GM18511 (cell line): ENCODE results near the gene RAB10.
"Not testable (repeated sequence)": the region's sequence is repeated elsewhere in the genome, so short reads cannot be mapped to it uniquely, and the experiment has no call there.

ENCODE experiments used
- ATAC-seq: cut with Tn5 transposase; IDR thresholded peaks from one replicate; pipeline ENCODE4 v1.9.1; 2021; ENCODE audit warnings: mild to moderate bottlenecking, moderate library complexity; ENCODE audit not compliant: unreplicated experiment

Gene RAB10

GRCh38 chr2:26016012-26016705 lies 17.7 kb upstream of the RAB10 start:
- ATAC-seq: no peak

GRCh38 chr2:26016706-26017045 lies 17.2 kb upstream of the RAB10 start:
- not testable (repeated sequence) for ATAC-seq

- no peak for ATAC-seq
Observed at GRCh38 chr2:26017464-26018183, 16.3 kb upstream of the RAB10 start.

GRCh38 chr2:26018184-26019055 lies 15.5 kb upstream of the RAB10 start:
- no peak for ATAC-seq

GRCh38 chr2:26020231-26020640 lies 13.6 kb upstream of the RAB10 start:
- no peak for ATAC-seq

GRCh38 chr2:26024260-26024659 lies 9.6 kb upstream of the RAB10 start:
- ATAC-seq: no peak

GRCh38 chr2:26025509-26025908 lies 8.4 kb upstream of the RAB10 start:
- no peak for ATAC-seq

GRCh38 chr2:26028083-26028482 lies 5.8 kb upstream of the RAB10 start:
- ATAC-seq: not testable (repeated sequence)

- ATAC-seq: peak; percentile 17
Observed at GRCh38 chr2:26032586-26033269, 1.2 kb upstream of the RAB10 start.

- peak; percentile 42 for ATAC-seq
Observed at GRCh38 chr2:26033270-26033817, 540 bp upstream of the RAB10 start.

- ATAC-seq: no peak
Observed at GRCh38 chr2:26034637-26034992, 731 bp downstream of the RAB10 start.

GRCh38 chr2:26035090-26035743 lies 1.3 kb downstream of the RAB10 start:
- ATAC-seq: no peak

- no peak for ATAC-seq
Observed at GRCh38 chr2:26039603-26040323, 5.9 kb downstream of the RAB10 start.

GRCh38 chr2:26043109-26043508 lies 9.2 kb downstream of the RAB10 start:
- ATAC-seq: no peak

- ATAC-seq: peak; percentile 68
Observed at GRCh38 chr2:26043862-26044696, 10.2 kb downstream of the RAB10 start.

- ATAC-seq: no peak
Observed at GRCh38 chr2:26048791-26049190, 14.9 kb downstream of the RAB10 start.

- ATAC-seq: no peak
Observed at GRCh38 chr2:26049641-26050040, 15.8 kb downstream of the RAB10 start.

- no peak for ATAC-seq
Observed at GRCh38 chr2:26052740-26053139, 18.9 kb downstream of the RAB10 start.
